Measurements from ENCODE around the gene MRPS15.

Gene MRPS15

DNA sequence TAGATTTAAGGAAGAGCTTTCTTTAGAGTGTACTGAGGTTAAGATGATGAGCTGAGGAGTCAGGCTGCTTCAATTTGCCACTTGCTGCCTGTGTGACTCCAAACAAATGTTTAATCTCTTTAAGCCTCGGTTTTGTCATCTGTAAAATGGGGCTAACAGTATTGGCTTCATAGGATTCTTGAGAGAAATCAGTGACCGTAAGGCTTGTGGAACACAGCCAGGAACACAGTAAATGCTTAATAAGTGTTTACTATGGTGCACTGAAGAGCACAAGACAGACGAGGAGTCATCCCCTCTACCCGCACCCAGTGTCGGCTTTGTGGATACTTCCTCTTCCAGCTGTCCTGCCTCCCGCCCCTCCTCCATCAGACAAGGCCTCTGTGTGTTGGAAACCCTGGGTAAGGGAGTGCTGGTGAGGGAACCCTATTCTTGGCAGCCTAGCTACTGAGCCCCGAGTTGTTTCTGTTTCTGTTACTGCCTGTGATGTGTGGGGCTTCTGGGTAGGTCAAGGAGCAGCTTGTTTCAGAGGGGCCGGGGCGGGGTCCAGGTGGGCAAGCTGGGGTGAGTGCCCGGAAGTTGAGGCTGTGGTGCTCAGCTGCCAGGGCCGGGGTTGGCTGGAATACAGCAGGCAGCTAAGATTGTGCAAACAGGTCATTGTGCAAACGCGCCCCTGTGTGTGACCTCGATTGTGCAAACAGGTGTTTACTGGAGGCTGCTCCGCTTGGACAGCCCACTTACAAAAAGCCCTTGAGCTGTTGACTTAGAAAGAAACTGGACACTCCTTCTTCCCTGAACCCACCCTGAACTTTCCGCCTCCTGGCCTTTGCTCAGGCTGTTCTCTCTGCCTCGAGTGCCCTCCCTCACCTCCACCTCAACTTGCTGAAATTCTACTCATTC lies 22.5 kb upstream of the MRPS15 start:
- Histone ChIP-seq H3K4me3 (no peak overlapping the region), H3K9me3 (ENCODE audit: low read depth, low read length) (no peaks in the 10 kb centered on the region), H3K27ac (no peak overlapping the region), H3K36me3 (ENCODE audit: insufficient read depth, low read length) (no peaks in the 10 kb centered on the region), H3K9ac (ENCODE audit: insufficient read length) (no peak overlapping the region)
- no peak for TF ChIP-seq POLR2AphosphoS5 (IDR thresholded peaks at IDR 0.05; ENCODE audit: borderline replicate concordance, low read depth, low read length)
- TF ChIP-seq FOXP2 (optimal IDR thresholded peaks at IDR 0.05; ENCODE audit: control extremely low read depth, extremely low read length, insufficient read depth): no peak
- TF ChIP-seq EZH2 (IDR thresholded peaks at IDR 0.05): no peak
- no peak for DNase-seq (ENCODE audit: low read depth, low spot score)

DNA sequence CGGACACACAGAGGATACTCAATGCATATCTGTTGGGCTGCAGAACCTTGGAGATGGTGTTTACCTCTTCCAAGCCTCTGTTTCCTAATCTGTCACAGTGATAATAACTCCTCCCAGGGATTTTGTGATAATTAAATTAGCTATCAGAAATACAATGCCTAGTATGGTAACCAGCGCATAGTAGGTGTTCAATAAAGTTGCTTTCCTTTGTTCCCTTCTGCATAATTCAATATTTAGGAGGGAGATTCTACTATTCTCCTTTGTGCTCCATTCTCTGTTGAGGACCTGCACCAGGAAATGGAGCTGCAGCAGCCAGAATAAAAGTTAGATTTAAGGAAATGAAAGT lies 21.9 kb upstream of the MRPS15 start:
- no peak for TF ChIP-seq EZH2 (IDR thresholded peaks at IDR 0.05)
- no peak for TF ChIP-seq POLR2AphosphoS5 (IDR thresholded peaks at IDR 0.05; ENCODE audit: borderline replicate concordance, low read depth, low read length)
- TF ChIP-seq FOXP2 (optimal IDR thresholded peaks at IDR 0.05; ENCODE audit: control extremely low read depth, extremely low read length, insufficient read depth): no peak
- Histone ChIP-seq H3K4me3 (no peak overlapping the region), H3K27ac (no peak overlapping the region), H3K9ac (ENCODE audit: insufficient read length) (no peak overlapping the region), H3K9me3 (ENCODE audit: low read depth, low read length) (no peaks in the 10 kb centered on the region), H3K36me3 (ENCODE audit: insufficient read depth, low read length) (no peaks in the 10 kb centered on the region)
- DNase-seq (ENCODE audit: low read depth, low spot score): no peak

DNA sequence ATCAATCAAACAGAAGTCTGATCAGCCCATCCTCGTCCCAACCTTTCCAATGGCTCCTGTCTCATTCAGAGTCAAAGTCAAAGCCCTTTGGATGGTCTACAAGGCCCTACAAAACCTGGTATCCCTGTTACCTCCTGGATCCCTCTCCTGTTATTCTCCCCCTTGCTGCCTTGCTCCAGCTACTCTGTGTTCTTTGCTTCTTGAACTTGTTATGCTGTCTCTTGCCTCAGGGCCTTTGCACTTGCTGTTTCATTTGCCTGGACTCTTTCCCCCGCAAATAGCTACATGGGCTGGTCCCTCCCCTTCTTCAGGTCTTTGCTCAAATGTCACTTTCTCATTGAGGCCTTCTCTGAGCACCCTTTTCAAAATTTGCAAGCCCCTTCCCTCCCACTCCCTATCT lies 19.9 kb upstream of the MRPS15 start:
- DNase-seq (ENCODE audit: low read depth, low spot score): no peak
- TF ChIP-seq FOXP2 (optimal IDR thresholded peaks at IDR 0.05; ENCODE audit: control extremely low read depth, extremely low read length, insufficient read depth) (no peak), EZH2 (IDR thresholded peaks at IDR 0.05) (no peak)
- Histone ChIP-seq H3K9ac (ENCODE audit: insufficient read length) (no peak overlapping the region), H3K9me3 (ENCODE audit: low read depth, low read length) (no peaks in the 10 kb centered on the region), H3K4me3 (no peak overlapping the region), H3K36me3 (ENCODE audit: insufficient read depth, low read length) (no peaks in the 10 kb centered on the region), H3K27ac (no peak overlapping the region)

DNA sequence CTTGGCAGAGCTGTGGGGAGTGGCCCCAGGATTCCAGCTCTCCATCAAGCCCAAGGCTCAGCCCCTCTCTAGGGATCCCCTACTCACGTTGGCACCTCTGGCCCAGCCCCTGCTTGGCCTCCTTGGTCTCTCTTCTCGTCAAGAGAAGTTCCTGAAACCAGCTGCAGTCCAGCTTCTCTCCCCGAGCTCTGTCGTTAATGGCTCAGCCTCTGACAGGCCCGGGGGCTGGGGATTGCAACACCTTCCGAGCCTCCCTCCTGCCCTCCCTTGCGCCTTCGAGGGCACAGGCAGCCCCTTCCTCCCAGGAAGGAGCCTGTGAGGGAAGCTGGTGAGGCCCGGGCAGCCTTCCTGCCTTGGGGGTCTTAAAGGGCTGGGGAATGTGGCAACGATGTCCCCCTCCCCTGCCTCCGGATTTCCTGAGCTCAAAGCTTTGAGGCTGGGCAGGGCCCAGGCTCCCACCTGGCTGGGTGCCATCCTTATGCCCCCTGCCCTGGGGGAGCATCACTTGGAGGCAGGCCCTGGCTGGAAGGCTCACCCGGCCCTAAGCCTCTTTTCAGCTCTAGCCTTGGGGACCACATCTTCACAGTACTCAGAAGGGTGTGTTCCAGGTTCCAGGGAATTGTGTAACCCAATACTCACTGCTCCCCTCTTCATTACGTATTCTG lies 18.7 kb upstream of the MRPS15 start, which contains the start of gene CSF3R:
TSS of gene CSF3R (minus strand) at position 190 of the 665 bp plus-strand sequence. CDS start 3,417 bp downstream, outside the sequence.
- Histone ChIP-seq H3K36me3 (ENCODE audit: insufficient read depth, low read length) (no peaks in the 10 kb centered on the region), H3K27ac (no peak within 1 kb of the TSS), H3K9me3 (ENCODE audit: low read depth, low read length) (no peaks in the 10 kb centered on the region), H3K9ac (ENCODE audit: insufficient read length) (no peak within 1 kb of the TSS), H3K4me3 (no peak within 1 kb of the TSS)
- no peak for DNase-seq (ENCODE audit: low read depth, low spot score)
- TF ChIP-seq FOXP2 (optimal IDR thresholded peaks at IDR 0.05; ENCODE audit: control extremely low read depth, extremely low read length, insufficient read depth) (no peak), POLR2AphosphoS5 (IDR thresholded peaks at IDR 0.05; ENCODE audit: borderline replicate concordance, low read depth, low read length) (no peak), EZH2 (IDR thresholded peaks at IDR 0.05) (no peak)

DNA sequence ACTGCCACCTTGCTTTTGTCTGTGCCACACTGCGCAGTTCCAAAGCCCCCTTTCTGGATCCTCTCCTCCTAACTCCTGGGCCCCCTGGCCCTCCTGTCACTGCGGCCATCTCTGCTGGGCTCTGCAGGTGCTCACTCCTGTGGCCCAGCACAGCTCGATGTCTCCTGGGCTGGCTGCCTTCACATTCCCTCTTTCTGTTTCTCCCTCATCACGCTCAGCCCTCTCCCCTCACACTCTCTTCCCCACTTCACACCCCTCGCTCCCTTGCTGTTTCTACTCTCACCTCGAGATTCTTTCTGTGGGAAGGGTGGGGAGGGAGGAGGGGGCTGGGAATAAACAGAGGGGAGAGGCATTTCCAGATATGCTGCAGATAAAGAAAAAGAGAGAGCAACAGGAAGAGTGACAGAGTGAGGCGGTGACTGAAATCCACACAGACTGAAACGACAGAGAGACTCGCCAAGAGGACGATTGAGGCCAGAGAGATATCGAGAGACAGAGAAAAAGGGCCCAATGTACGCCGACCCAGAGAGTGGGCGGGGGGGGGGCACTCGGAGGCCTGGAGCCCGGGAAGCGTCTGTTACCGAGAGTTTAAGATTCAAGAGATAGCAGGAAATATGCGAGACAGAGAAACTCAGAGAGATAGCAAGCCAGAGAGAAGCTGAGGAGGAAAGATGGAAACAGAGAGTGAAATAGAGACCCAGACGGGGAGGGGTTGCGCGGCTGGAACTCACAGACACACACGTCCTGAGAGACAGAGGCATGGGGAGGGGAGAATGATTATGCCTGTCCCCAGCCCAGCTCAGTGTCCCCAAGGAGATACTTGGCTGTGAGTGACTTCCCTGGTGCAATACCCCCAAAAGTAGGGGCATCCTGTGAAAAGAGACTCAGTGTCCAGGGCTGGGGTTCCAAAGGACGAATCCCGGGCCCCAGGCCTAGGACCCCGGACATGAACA lies 17.9 kb upstream of the MRPS15 start:
- no peaks in the 10 kb centered on the region for H3K9me3 ChIP-seq (ENCODE audit: low read depth, low read length)
- TF ChIP-seq POLR2AphosphoS5 (IDR thresholded peaks at IDR 0.05; ENCODE audit: borderline replicate concordance, low read depth, low read length) (no peak), EZH2 (IDR thresholded peaks at IDR 0.05) (no peak), FOXP2 (optimal IDR thresholded peaks at IDR 0.05; ENCODE audit: control extremely low read depth, extremely low read length, insufficient read depth) (no peak)
- H3K36me3 ChIP-seq (ENCODE audit: insufficient read depth, low read length): no peaks in the 10 kb centered on the region
- H3K27ac ChIP-seq: no peak overlapping the region
- no peak overlapping the region for H3K4me3 ChIP-seq
- no peak overlapping the region for H3K9ac ChIP-seq (ENCODE audit: insufficient read length)
- DNase-seq (ENCODE audit: low read depth, low spot score): no peak

DNA sequence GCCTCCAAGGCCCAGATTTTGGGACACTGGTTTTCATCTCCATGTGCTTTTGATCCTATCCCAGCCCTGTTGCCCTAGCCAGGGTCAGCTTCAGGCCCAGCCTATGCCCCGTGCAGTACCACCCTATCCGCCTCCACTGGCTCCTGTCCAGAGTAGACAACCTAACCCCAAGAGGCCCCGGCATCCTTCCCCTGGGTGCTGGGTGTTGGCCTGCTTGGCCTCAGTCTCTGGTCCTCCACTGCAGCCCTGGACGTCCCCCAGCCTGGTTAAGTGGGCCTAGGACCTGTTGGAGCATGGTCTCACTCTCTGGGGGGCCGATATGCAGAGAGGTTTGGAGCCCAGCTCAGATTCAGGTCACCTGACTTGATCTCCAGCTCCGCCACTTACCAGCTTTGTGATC lies 16.9 kb upstream of the MRPS15 start:
- TF ChIP-seq EZH2 (IDR thresholded peaks at IDR 0.05) (no peak), POLR2AphosphoS5 (IDR thresholded peaks at IDR 0.05; ENCODE audit: borderline replicate concordance, low read depth, low read length) (no peak), FOXP2 (optimal IDR thresholded peaks at IDR 0.05; ENCODE audit: control extremely low read depth, extremely low read length, insufficient read depth) (no peak)
- Histone ChIP-seq H3K9ac (ENCODE audit: insufficient read length) (no peak overlapping the region), H3K4me3 (no peak overlapping the region), H3K36me3 (ENCODE audit: insufficient read depth, low read length) (no peaks in the 10 kb centered on the region), H3K27ac (no peak overlapping the region), H3K9me3 (ENCODE audit: low read depth, low read length) (no peaks in the 10 kb centered on the region)
- DNase-seq (ENCODE audit: low read depth, low spot score): no peak

DNA sequence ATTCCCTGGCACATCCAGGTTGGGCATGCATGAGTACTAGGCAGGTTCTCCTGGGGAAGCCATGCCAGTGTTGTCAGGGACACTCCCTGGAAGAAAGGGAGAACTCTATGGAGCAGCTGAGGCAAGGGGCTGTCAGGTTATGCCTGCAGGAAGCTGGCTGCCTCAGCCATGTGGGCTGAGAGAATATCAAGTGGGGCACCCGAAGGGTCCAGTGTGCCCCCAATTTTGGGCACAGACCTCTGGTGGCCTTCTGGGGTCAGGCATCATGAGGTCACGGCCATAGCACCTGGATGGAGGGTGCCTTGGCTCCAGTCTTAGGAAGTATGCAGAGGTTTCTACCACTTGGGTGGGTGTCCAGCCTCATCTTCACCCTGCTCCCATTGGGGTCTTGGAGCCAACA lies 16.0 kb upstream of the MRPS15 start:
- no peaks in the 10 kb centered on the region for H3K36me3 ChIP-seq (ENCODE audit: insufficient read depth, low read length)
- H3K4me3 ChIP-seq: no peak overlapping the region
- H3K9ac ChIP-seq (ENCODE audit: insufficient read length): no peak overlapping the region
- TF ChIP-seq EZH2 (IDR thresholded peaks at IDR 0.05) (no peak), POLR2AphosphoS5 (IDR thresholded peaks at IDR 0.05; ENCODE audit: borderline replicate concordance, low read depth, low read length) (no peak), FOXP2 (optimal IDR thresholded peaks at IDR 0.05; ENCODE audit: control extremely low read depth, extremely low read length, insufficient read depth) (no peak)
- H3K27ac ChIP-seq: no peak overlapping the region
- DNase-seq (ENCODE audit: low read depth, low spot score): no peak
- H3K9me3 ChIP-seq (ENCODE audit: low read depth, low read length): no peaks in the 10 kb centered on the region

All from SK-N-MC (cell line).